HG03039 (cell line): ENCODE data around the gene WNK3.

Experiments
- ATAC-seq: cut with Tn5 transposase; IDR thresholded peaks from one replicate; pipeline ENCODE4 v1.9.1; 2021; ENCODE audit warnings: mild to moderate bottlenecking, moderate library complexity; ENCODE audit not compliant: unreplicated experiment

The WNK3 gene

GRCh38 chrX:54171527-54172250 lies 186.2 kb downstream of the WNK3 start:
- no peak for ATAC-seq

- no peak for ATAC-seq
These were observed 186.8 kb downstream of the WNK3 start for GRCh38 chrX:54171091-54171490.

- ATAC-seq: no peak
These were observed 190.9 kb downstream of the WNK3 start for GRCh38 chrX:54166915-54167314.

GRCh38 chrX:54157561-54157960 lies 200.3 kb downstream of the WNK3 start:
- ATAC-seq: no peak
